Measurements from ENCODE around the gene SLC9A9.

SLC9A9 gene

GRCh38 chr3:143232981-143233380, 615.3 kb downstream of the SLC9A9 start:
- no peak for DNase-seq

- no peak for DNase-seq
Measured at GRCh38 chr3:143228405-143228804, 619.9 kb downstream of the SLC9A9 start.

- DNase-seq: no peak
Measured at GRCh38 chr3:143226678-143227291, 621.5 kb downstream of the SLC9A9 start.

GRCh38 chr3:143224716-143225115, 623.6 kb downstream of the SLC9A9 start:
- no peak for DNase-seq

GRCh38 chr3:143222981-143223380, 625.3 kb downstream of the SLC9A9 start:
- no peak for DNase-seq

GRCh38 chr3:143222505-143222904, 625.8 kb downstream of the SLC9A9 start:
- no peak for DNase-seq

GRCh38 chr3:143221446-143221845, 626.8 kb downstream of the SLC9A9 start:
- DNase-seq: no peak

- no peak for DNase-seq
Measured at GRCh38 chr3:143220741-143221140, 627.5 kb downstream of the SLC9A9 start.

GRCh38 chr3:143218166-143218835, 630.0 kb downstream of the SLC9A9 start:
- no peak for DNase-seq

- DNase-seq: no peak
Measured at GRCh38 chr3:143217283-143217682, 631.0 kb downstream of the SLC9A9 start.

- DNase-seq: no peak
Measured at GRCh38 chr3:143216709-143217182, 631.5 kb downstream of the SLC9A9 start.

All from activated CD4-positive, alpha-beta T cell treated with anti-CD3 and anti-CD28 coated beads, Interleukin-2, amount 50 U/mL, for 4 hours (primary cell).